GM18870 (cell line): Measurements from ENCODE around the gene DESI2.
"Not testable (repeated sequence)": the region's sequence is repeated elsewhere in the genome, so short reads cannot be mapped to it uniquely, and the experiment has no call there.

Experiments used
- ATAC-seq: cut with Tn5 transposase; IDR thresholded peaks from one replicate; pipeline ENCODE4 v1.9.1; 2021; ENCODE audit warnings: moderate library complexity; ENCODE audit not compliant: unreplicated experiment

Gene DESI2

GRCh38 chr1:244654108-244655038 is 1.4 kb downstream of the DESI2 start:
- no peak for ATAC-seq

- ATAC-seq: no peak
These were observed 2.3 kb downstream of the DESI2 start for GRCh38 chr1:244655186-244655585.

- no peak for ATAC-seq
These were observed 4.5 kb downstream of the DESI2 start for GRCh38 chr1:244657421-244657820.

GRCh38 chr1:244659694-244660093 is 6.8 kb downstream of the DESI2 start:
- no peak for ATAC-seq

- ATAC-seq: no peak
These were observed 7.7 kb downstream of the DESI2 start for GRCh38 chr1:244660595-244660994.

- not testable (repeated sequence) for ATAC-seq
These were observed 8.8 kb downstream of the DESI2 start for GRCh38 chr1:244661569-244662312.

- no peak for ATAC-seq
These were observed 9.7 kb downstream of the DESI2 start for GRCh38 chr1:244662599-244662998.

- ATAC-seq: no peak
These were observed 11.4 kb downstream of the DESI2 start for GRCh38 chr1:244664353-244664752.

GRCh38 chr1:244665771-244666217 is 12.9 kb downstream of the DESI2 start:
- peak; percentile 86 for ATAC-seq

GRCh38 chr1:244666672-244667418 is 13.9 kb downstream of the DESI2 start:
- ATAC-seq: not testable (repeated sequence)

- ATAC-seq: no peak
These were observed 14.9 kb downstream of the DESI2 start for GRCh38 chr1:244667797-244668196.

GRCh38 chr1:244672946-244673682 is 20.2 kb downstream of the DESI2 start:
- no peak for ATAC-seq

- ATAC-seq: no peak
These were observed 21.5 kb downstream of the DESI2 start for GRCh38 chr1:244674446-244674845.

- no peak for ATAC-seq
These were observed 22.2 kb downstream of the DESI2 start for GRCh38 chr1:244675167-244675566.

- ATAC-seq: no peak
These were observed 25.8 kb downstream of the DESI2 start for GRCh38 chr1:244678697-244679096.

- ATAC-seq: no peak
These were observed 27.7 kb downstream of the DESI2 start for GRCh38 chr1:244680667-244681066.

GRCh38 chr1:244682087-244682486 is 29.2 kb downstream of the DESI2 start:
- not testable (repeated sequence) for ATAC-seq

- no peak for ATAC-seq
These were observed 43.0 kb downstream of the DESI2 start for GRCh38 chr1:244695937-244696336.

- ATAC-seq: no peak
These were observed 46.8 kb downstream of the DESI2 start for GRCh38 chr1:244699741-244700140.

- no peak for ATAC-seq
These were observed 47.9 kb downstream of the DESI2 start for GRCh38 chr1:244700808-244701207.
